A549 (cell line): Measurements from ENCODE around the gene IGSF5.

ENCODE experiments used
- BHLHE40 ChIP-seq: IDR thresholded peaks from 2 replicates; pipeline ENCODE4 v1.6.1; 2012; ENCODE audit warnings: low read depth, low read length, inconsistent platforms
- CBX8 ChIP-seq: fragments of 200-600 bp; sonication (generic); IDR thresholded peaks from 2 replicates; pipeline ENCODE4 v1.6.1; 2016
- CHD4 ChIP-seq: fragments of 200-600 bp; sonication (generic); IDR thresholded peaks from 2 replicates; pipeline ENCODE4 v1.6.1; 2016; ENCODE audit warnings: antibody characterized with exemption, mild to moderate bottlenecking, borderline replicate concordance
- CTCF ChIP-seq: fragments of >200 bp; sonication (Bioruptor Twin); formaldehyde crosslinking; IDR thresholded peaks from 3 replicates; pipeline ENCODE4 v1.5.1; 2016
- HDAC2 ChIP-seq: fragments of 200-600 bp; sonication (generic); IDR thresholded peaks from 2 replicates; pipeline ENCODE4 v1.6.1; 2016
- MAZ ChIP-seq: fragments of 150-350 bp; IDR thresholded peaks from 2 replicates; pipeline ENCODE4 v1.6.1; 2014; ENCODE audit warnings: antibody characterized with exemption, low read depth, low read length, borderline replicate concordance
- POLR2A ChIP-seq: IDR thresholded peaks from 2 replicates; pipeline ENCODE4 v1.6.1; 2012; ENCODE audit warnings: mild to moderate bottlenecking, low read length
- USF2 ChIP-seq: fragments of 450-650 bp; IDR thresholded peaks from 2 replicates; pipeline ENCODE4 v1.6.1; 2014; ENCODE audit warnings: antibody characterized with exemption

- TF ChIP-seq CBX8 (no peak), CHD4 (no peak), CTCF (no peak), USF2 (no peak), POLR2A (no peak), HDAC2 (no peak), MAZ (no peak), BHLHE40 (no peak)
These were observed 8.3 kb upstream of the IGSF5 start for GRCh38 chr21:39736716-39737115.
